SU-DHL-6 (cell line): Measurements from ENCODE around the gene ST7.

Experiments used
- H2AFZ ChIP-seq: fragments of 200-600 bp; sonication (generic); 2 replicates; pipeline ENCODE4 v1.6.1; 2014; ENCODE audit warnings: low read depth, mild to moderate bottlenecking, moderate library complexity, mixed read lengths, antibody characterized with exemption, low read length; ENCODE audit not compliant: severe bottlenecking
- H3F3A ChIP-seq: fragments of 200-600 bp; shearing (Covaris generic); 2 replicates; pipeline ENCODE4 v1.6.0; 2016; ENCODE audit warnings: antibody characterized with exemption, mild to moderate bottlenecking; ENCODE audit not compliant: insufficient read depth
- H3K27ac ChIP-seq: fragments of 200-600 bp; sonication (generic); 2 replicates; pipeline ENCODE4 v1.5.1; 2016; ENCODE audit warnings: low read depth, mild to moderate bottlenecking, low read length, moderate library complexity, mixed read lengths
- H3K27me3 ChIP-seq: fragments of 200-600 bp; sonication (generic), shearing (Covaris generic); 2 replicates; pipeline ENCODE4 v1.6.0; 2014; ENCODE audit warnings: mild to moderate bottlenecking, low read length
- H3K36me3 ChIP-seq: fragments of 200-600 bp; sonication (generic); 2 replicates; pipeline ENCODE4 v1.6.1; 2014; ENCODE audit warnings: mild to moderate bottlenecking, low read length, mixed read lengths
- H3K4me2 ChIP-seq: fragments of 300-600, 200-600 bp; shearing (Covaris generic), sonication (generic); 2 replicates; pipeline ENCODE4 v1.6.0; 2014; ENCODE audit warnings: low read length, low read depth, mild to moderate bottlenecking; ENCODE audit not compliant: poor library complexity, severe bottlenecking
- H3K4me3 ChIP-seq: fragments of 200-600 bp; sonication (generic); 2 replicates; pipeline ENCODE4 v1.5.1; 2014; ENCODE audit warnings: antibody characterized with exemption, low read length, mild to moderate bottlenecking, mixed read lengths; ENCODE audit not compliant: insufficient read depth, poor library complexity, severe bottlenecking
- H3K79me2 ChIP-seq: fragments of 200-600 bp; sonication (generic); 2 replicates; pipeline ENCODE4 v1.6.1; 2014; ENCODE audit warnings: mild to moderate bottlenecking, low read length, moderate library complexity; ENCODE audit not compliant: insufficient read depth
- H3K9ac ChIP-seq: fragments of 200-600 bp; sonication (generic); 2 replicates; pipeline ENCODE4 v1.7.0; 2014; ENCODE audit warnings: mild to moderate bottlenecking, low read length
- H3K9me2 ChIP-seq: fragments of 200-600 bp; sonication (generic); replicated peaks from 2 replicates; pipeline ENCODE4 v1.6.1; 2014; ENCODE audit warnings: low read length; ENCODE audit not compliant: insufficient read depth
- H3K9me3 ChIP-seq: fragments of 200-600 bp; sonication (generic); 2 replicates; pipeline ENCODE4 v1.6.1; 2014; ENCODE audit warnings: low read length, mixed read lengths; ENCODE audit not compliant: insufficient read depth
- H4K20me1 ChIP-seq: fragments of 200-600 bp; sonication (generic); 2 replicates; pipeline ENCODE4 v1.6.1; 2014; ENCODE audit warnings: low read depth, mild to moderate bottlenecking, antibody characterized with exemption, low read length, moderate library complexity, mixed read lengths
- EZH2phosphoT487 ChIP-seq: fragments of 200-600 bp; sonication (generic), shearing (Covaris generic); conservative IDR thresholded peaks from 2 replicates; pipeline ENCODE4 v1.6.1; 2018; ENCODE audit warnings: mild to moderate bottlenecking, antibody characterized with exemption, low read length, moderate library complexity, mixed read lengths
- TF ChIP-seq, protein P1 (sequence below): fragments of 200-600 bp; sonication (generic); IDR thresholded peaks from one replicate; pipeline ENCODE4 v1.5.1; 2017; ENCODE audit warnings: antibody characterized with exemption, mild to moderate bottlenecking, low read length, moderate library complexity; ENCODE audit not compliant: insufficient read depth, poor library complexity, severe bottlenecking

Gene ST7

DNA sequence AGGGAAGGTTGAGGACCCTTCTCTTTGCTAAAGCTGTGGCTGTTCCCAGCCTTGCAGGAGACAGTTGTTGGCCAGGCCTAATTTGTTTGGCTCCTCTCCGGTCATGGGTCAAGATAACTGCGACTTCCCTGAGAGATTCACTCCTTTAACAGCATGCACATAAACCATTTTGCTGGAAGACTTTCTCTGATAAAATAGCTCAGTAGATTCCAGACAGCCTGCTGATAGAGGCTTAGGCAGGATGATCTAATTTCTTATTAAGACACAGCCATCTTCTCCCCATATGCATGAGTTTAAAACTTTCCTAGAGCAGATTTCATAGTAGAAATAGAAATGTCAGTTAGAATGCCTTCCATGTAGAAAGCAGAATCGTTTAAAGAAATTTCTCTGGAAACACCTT lies 187.6 kb downstream of the ST7 start:
- Histone ChIP-seq H3F3A (no peaks in the 10 kb centered on the region), H3K36me3 (no peaks in the 10 kb centered on the region), H4K20me1 (no peaks in the 10 kb centered on the region), H3K27ac (no peak overlapping the region), H3K9ac (no peak overlapping the region), H3K79me2 (no peaks in the 10 kb centered on the region), H3K4me2 (no peak overlapping the region), H3K9me2 (no peaks in the 10 kb centered on the region), H3K9me3 (no peaks in the 10 kb centered on the region), H2AFZ (no peak overlapping the region), H3K27me3 (no peaks in the 10 kb centered on the region), H3K4me3 (no peak overlapping the region)
- TF ChIP-seq, protein P1, sequence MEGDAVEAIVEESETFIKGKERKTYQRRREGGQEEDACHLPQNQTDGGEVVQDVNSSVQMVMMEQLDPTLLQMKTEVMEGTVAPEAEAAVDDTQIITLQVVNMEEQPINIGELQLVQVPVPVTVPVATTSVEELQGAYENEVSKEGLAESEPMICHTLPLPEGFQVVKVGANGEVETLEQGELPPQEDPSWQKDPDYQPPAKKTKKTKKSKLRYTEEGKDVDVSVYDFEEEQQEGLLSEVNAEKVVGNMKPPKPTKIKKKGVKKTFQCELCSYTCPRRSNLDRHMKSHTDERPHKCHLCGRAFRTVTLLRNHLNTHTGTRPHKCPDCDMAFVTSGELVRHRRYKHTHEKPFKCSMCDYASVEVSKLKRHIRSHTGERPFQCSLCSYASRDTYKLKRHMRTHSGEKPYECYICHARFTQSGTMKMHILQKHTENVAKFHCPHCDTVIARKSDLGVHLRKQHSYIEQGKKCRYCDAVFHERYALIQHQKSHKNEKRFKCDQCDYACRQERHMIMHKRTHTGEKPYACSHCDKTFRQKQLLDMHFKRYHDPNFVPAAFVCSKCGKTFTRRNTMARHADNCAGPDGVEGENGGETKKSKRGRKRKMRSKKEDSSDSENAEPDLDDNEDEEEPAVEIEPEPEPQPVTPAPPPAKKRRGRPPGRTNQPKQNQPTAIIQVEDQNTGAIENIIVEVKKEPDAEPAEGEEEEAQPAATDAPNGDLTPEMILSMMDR, result no peak
- no peak for TF ChIP-seq EZH2phosphoT487

DNA sequence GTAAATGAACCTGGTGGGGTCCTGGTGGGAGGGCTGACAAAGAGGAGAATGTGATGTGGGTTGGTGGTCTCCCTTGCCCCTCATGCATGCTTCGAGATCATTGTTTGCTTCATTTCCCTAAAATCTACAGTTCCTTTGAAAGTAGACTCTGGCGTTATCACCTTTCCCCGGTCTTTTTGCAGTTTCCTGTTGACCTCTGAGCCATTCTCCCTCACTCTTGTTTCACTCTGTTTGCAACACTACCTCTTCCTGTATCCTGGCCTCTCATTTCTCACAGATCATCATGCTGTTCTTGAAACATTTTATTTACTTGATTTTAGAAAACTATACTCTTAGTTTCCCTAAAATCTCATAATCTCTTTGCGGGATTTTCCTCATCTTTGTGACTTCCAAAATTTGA lies 189.8 kb downstream of the ST7 start:
- Histone ChIP-seq H3K27me3 (no peaks in the 10 kb centered on the region), H3K4me2 (no peak overlapping the region), H3K9ac (no peak overlapping the region), H3K79me2 (no peaks in the 10 kb centered on the region), H2AFZ (no peak overlapping the region), H3K36me3 (no peaks in the 10 kb centered on the region), H3K9me3 (no peaks in the 10 kb centered on the region), H3K27ac (no peak overlapping the region), H3K9me2 (no peaks in the 10 kb centered on the region), H3K4me3 (no peak overlapping the region), H4K20me1 (no peaks in the 10 kb centered on the region), H3F3A (no peaks in the 10 kb centered on the region)
- TF ChIP-seq, protein P1, result no peak

GRCh38 chr7:117143580-117143979 lies 190.3 kb downstream of the ST7 start:
- Histone ChIP-seq H3K36me3 (no peaks in the 10 kb centered on the region), H3K4me2 (no peak overlapping the region), H3F3A (no peaks in the 10 kb centered on the region), H3K9me3 (no peaks in the 10 kb centered on the region), H3K9me2 (no peaks in the 10 kb centered on the region), H3K27ac (no peak overlapping the region), H3K9ac (no peak overlapping the region), H3K4me3 (no peak overlapping the region), H4K20me1 (no peaks in the 10 kb centered on the region), H3K79me2 (no peaks in the 10 kb centered on the region), H3K27me3 (no peaks in the 10 kb centered on the region), H2AFZ (no peak overlapping the region)
- TF ChIP-seq, protein P1, result no peak
- no peak for TF ChIP-seq EZH2phosphoT487

GRCh38 chr7:117145333-117145732 lies 192.0 kb downstream of the ST7 start:
- no peaks in the 10 kb centered on the region for H3F3A ChIP-seq
- no peak overlapping the region for H3K9ac ChIP-seq
- no peak overlapping the region for H3K4me2 ChIP-seq
- no peak overlapping the region for H3K4me3 ChIP-seq
- H2AFZ ChIP-seq, result no peak overlapping the region
- H3K79me2 ChIP-seq, result no peaks in the 10 kb centered on the region
- no peaks in the 10 kb centered on the region for H3K9me3 ChIP-seq
- no peak for TF ChIP-seq EZH2phosphoT487
- no peak overlapping the region for H3K27ac ChIP-seq
- no peaks in the 10 kb centered on the region for H4K20me1 ChIP-seq
- H3K27me3 ChIP-seq, result no peaks in the 10 kb centered on the region
- no peaks in the 10 kb centered on the region for H3K36me3 ChIP-seq
- H3K9me2 ChIP-seq, result no peaks in the 10 kb centered on the region
